T-helper 2 cell treated with Interferon-gamma antibody and Interleukin-4, amounts not matched to agents 5 μg/mL and 100 μg/mL, for 36 hours (primary cell): ENCODE data around the gene U2AF1.
"Not testable (repeated sequence)": the region's sequence is repeated elsewhere in the genome, so short reads cannot be mapped to it uniquely, and the experiment has no call there.

Experiments
- DNase-seq: peaks from one replicate; pipeline ENCODE4 v3.0.0; 2021; ENCODE audit warnings: low spot score
- H3K27ac Mint-ChIP-seq: one replicate; pipeline ENCODE4 v1.8.0; 2021; ENCODE audit warnings: mild to moderate bottlenecking, mixed read lengths
- H3K27me3 Mint-ChIP-seq: one replicate; pipeline ENCODE4 v1.8.0; 2021; ENCODE audit warnings: low read depth, mixed read lengths
- H3K36me3 Mint-ChIP-seq: one replicate; pipeline ENCODE4 v1.8.0; 2021; ENCODE audit warnings: low read depth, mixed read lengths
- H3K4me1 Mint-ChIP-seq: one replicate; pipeline ENCODE4 v1.8.0; 2021; ENCODE audit warnings: low read depth, mixed read lengths
- H3K4me3 Mint-ChIP-seq: one replicate; pipeline ENCODE4 v1.8.0; 2022; ENCODE audit warnings: mild to moderate bottlenecking, moderate library complexity, mixed read lengths
- H3K9me3 Mint-ChIP-seq: one replicate; pipeline ENCODE4 v1.8.0; 2021; ENCODE audit warnings: mixed read lengths

U2AF1 gene

GRCh38 chr21:43102281-43102680, 5.1 kb downstream of the U2AF1 start:
- not testable (repeated sequence) for H3K27ac Mint-ChIP-seq, H3K27me3 Mint-ChIP-seq, H3K4me1 Mint-ChIP-seq, H3K4me3 Mint-ChIP-seq, H3K9me3 Mint-ChIP-seq, H3K36me3 Mint-ChIP-seq, DNase-seq

GRCh38 chr21:43101676-43102075, 5.7 kb downstream of the U2AF1 start:
- DNase-seq, H3K27me3 Mint-ChIP-seq, H3K9me3 Mint-ChIP-seq, H3K36me3 Mint-ChIP-seq, H3K4me3 Mint-ChIP-seq, H3K27ac Mint-ChIP-seq, H3K4me1 Mint-ChIP-seq: not testable (repeated sequence)

GRCh38 chr21:43101000-43101399, 6.4 kb downstream of the U2AF1 start:
- DNase-seq, H3K36me3 Mint-ChIP-seq, H3K4me1 Mint-ChIP-seq, H3K27ac Mint-ChIP-seq, H3K4me3 Mint-ChIP-seq, H3K27me3 Mint-ChIP-seq, H3K9me3 Mint-ChIP-seq: not testable (repeated sequence)

- H3K4me3 Mint-ChIP-seq, H3K36me3 Mint-ChIP-seq, H3K27me3 Mint-ChIP-seq, H3K9me3 Mint-ChIP-seq, H3K4me1 Mint-ChIP-seq, H3K27ac Mint-ChIP-seq, DNase-seq: not testable (repeated sequence)
Measured at GRCh38 chr21:43091979-43092614, 15.3 kb downstream of the U2AF1 start.

GRCh38 chr21:43090947-43091346, 16.4 kb downstream of the U2AF1 start:
- not testable (repeated sequence) for H3K27me3 Mint-ChIP-seq, DNase-seq, H3K27ac Mint-ChIP-seq

GRCh38 chr21:43089463-43089862, 17.9 kb downstream of the U2AF1 start:
- H3K9me3 Mint-ChIP-seq, DNase-seq, H3K4me3 Mint-ChIP-seq, H3K27me3 Mint-ChIP-seq, H3K36me3 Mint-ChIP-seq, H3K27ac Mint-ChIP-seq, H3K4me1 Mint-ChIP-seq: not testable (repeated sequence)

More at GRCh38 chr21:43090947-43091346, 16.4 kb downstream of the U2AF1 start:
- H3K9me3 Mint-ChIP-seq, H3K4me1 Mint-ChIP-seq, H3K4me3 Mint-ChIP-seq, H3K36me3 Mint-ChIP-seq: not testable (repeated sequence)

- H3K27ac Mint-ChIP-seq, H3K4me3 Mint-ChIP-seq, H3K36me3 Mint-ChIP-seq, H3K4me1 Mint-ChIP-seq, H3K9me3 Mint-ChIP-seq, H3K27me3 Mint-ChIP-seq, DNase-seq: not testable (repeated sequence)
Measured at GRCh38 chr21:43082587-43083300, 24.6 kb downstream of the U2AF1 start.

GRCh38 chr21:43076643-43077042, 30.7 kb downstream of the U2AF1 start:
- H3K4me1 Mint-ChIP-seq, H3K4me3 Mint-ChIP-seq, H3K36me3 Mint-ChIP-seq, H3K27ac Mint-ChIP-seq, H3K9me3 Mint-ChIP-seq, DNase-seq, H3K27me3 Mint-ChIP-seq: not testable (repeated sequence)

GRCh38 chr21:43076023-43076637, 31.2 kb downstream of the U2AF1 start:
- DNase-seq, H3K9me3 Mint-ChIP-seq, H3K27me3 Mint-ChIP-seq, H3K36me3 Mint-ChIP-seq, H3K4me1 Mint-ChIP-seq, H3K27ac Mint-ChIP-seq, H3K4me3 Mint-ChIP-seq: not testable (repeated sequence)

- H3K27ac Mint-ChIP-seq, H3K4me3 Mint-ChIP-seq, H3K36me3 Mint-ChIP-seq, DNase-seq, H3K27me3 Mint-ChIP-seq, H3K4me1 Mint-ChIP-seq, H3K9me3 Mint-ChIP-seq: not testable (repeated sequence)
Measured at GRCh38 chr21:43075170-43076022, 32.0 kb downstream of the U2AF1 start, which contains the start of gene CBS. Gene CBS (minus strand): TSS chr21:43075835. CDS start chr21:43072193, 3,642 bp downstream.

- H3K4me3 Mint-ChIP-seq, DNase-seq, H3K27ac Mint-ChIP-seq, H3K9me3 Mint-ChIP-seq, H3K36me3 Mint-ChIP-seq, H3K27me3 Mint-ChIP-seq, H3K4me1 Mint-ChIP-seq: not testable (repeated sequence)
Measured at GRCh38 chr21:43074401-43075169, 32.8 kb downstream of the U2AF1 start.

GRCh38 chr21:43072742-43073141, 34.6 kb downstream of the U2AF1 start:
- H3K36me3 Mint-ChIP-seq, DNase-seq, H3K9me3 Mint-ChIP-seq, H3K27me3 Mint-ChIP-seq, H3K4me3 Mint-ChIP-seq, H3K27ac Mint-ChIP-seq, H3K4me1 Mint-ChIP-seq: not testable (repeated sequence)

- not testable (repeated sequence) for H3K9me3 Mint-ChIP-seq, H3K4me1 Mint-ChIP-seq, H3K27me3 Mint-ChIP-seq, H3K4me3 Mint-ChIP-seq, H3K27ac Mint-ChIP-seq, H3K36me3 Mint-ChIP-seq, DNase-seq
Measured at GRCh38 chr21:43069682-43070081, 37.7 kb downstream of the U2AF1 start.
